ENCODE data around the gene RDX.

DNA sequence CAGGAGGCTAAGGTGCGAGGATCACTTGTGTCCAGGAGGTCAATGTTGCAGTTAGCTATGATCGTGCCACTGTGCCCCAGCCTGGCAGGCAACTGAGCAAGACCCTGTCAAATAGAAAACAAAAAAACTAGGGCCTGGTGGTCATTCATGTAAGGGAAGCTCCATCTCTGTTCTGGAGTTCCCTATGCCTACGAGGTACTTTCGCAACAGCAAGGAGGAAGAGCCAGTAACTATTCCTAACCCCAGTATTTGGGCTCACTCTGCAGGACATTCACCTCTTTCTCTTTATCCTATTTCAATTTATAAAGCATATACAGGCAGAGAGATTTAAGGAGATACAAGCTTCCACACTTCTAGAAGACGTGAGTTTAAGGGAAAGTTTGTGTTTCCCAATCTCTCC lies 46.6 kb downstream of the RDX start:
- no peak for TF ChIP-seq EP300 (IDR thresholded peaks at IDR 0.05; ENCODE audit: borderline replicate concordance)
- TF ChIP-seq TAF1 (IDR thresholded peaks at IDR 0.05; ENCODE audit: low read depth), result no peak
- TF ChIP-seq CEBPB (IDR thresholded peaks at IDR 0.05), result no peak
- no peak for TF ChIP-seq YY1 (IDR thresholded peaks at IDR 0.05; ENCODE audit: low read depth)
- no peak for TF ChIP-seq NFIC (IDR thresholded peaks at IDR 0.05)
- TF ChIP-seq, protein P1, sequence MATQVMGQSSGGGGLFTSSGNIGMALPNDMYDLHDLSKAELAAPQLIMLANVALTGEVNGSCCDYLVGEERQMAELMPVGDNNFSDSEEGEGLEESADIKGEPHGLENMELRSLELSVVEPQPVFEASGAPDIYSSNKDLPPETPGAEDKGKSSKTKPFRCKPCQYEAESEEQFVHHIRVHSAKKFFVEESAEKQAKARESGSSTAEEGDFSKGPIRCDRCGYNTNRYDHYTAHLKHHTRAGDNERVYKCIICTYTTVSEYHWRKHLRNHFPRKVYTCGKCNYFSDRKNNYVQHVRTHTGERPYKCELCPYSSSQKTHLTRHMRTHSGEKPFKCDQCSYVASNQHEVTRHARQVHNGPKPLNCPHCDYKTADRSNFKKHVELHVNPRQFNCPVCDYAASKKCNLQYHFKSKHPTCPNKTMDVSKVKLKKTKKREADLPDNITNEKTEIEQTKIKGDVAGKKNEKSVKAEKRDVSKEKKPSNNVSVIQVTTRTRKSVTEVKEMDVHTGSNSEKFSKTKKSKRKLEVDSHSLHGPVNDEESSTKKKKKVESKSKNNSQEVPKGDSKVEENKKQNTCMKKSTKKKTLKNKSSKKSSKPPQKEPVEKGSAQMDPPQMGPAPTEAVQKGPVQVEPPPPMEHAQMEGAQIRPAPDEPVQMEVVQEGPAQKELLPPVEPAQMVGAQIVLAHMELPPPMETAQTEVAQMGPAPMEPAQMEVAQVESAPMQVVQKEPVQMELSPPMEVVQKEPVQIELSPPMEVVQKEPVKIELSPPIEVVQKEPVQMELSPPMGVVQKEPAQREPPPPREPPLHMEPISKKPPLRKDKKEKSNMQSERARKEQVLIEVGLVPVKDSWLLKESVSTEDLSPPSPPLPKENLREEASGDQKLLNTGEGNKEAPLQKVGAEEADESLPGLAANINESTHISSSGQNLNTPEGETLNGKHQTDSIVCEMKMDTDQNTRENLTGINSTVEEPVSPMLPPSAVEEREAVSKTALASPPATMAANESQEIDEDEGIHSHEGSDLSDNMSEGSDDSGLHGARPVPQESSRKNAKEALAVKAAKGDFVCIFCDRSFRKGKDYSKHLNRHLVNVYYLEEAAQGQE (IDR thresholded peaks at IDR 0.05; ENCODE audit: low read depth), result no peak
- TF ChIP-seq, protein P2, sequence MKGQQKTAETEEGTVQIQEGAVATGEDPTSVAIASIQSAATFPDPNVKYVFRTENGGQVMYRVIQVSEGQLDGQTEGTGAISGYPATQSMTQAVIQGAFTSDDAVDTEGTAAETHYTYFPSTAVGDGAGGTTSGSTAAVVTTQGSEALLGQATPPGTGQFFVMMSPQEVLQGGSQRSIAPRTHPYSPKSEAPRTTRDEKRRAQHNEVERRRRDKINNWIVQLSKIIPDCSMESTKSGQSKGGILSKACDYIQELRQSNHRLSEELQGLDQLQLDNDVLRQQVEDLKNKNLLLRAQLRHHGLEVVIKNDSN (IDR thresholded peaks at IDR 0.05), result no peak
- no peak for TF ChIP-seq RAD21 (IDR thresholded peaks at IDR 0.05; ENCODE audit: low read depth)
